Activated naive CD8-positive, alpha-beta T cell treated with anti-CD3 and anti-CD28 coated beads, Interleukin-2, amount 10 ng/mL, durations not matched to agents 7 days and 5 days (primary cell): Measurements from ENCODE around the gene SLC16A13. TPM values are rescaled to one million over a fixed set of nuclear protein-coding genes. Genes with fewer than 3 reads are reported as not detected.
"Not testable (repeated sequence)": the region's sequence is repeated elsewhere in the genome, so short reads cannot be mapped to it uniquely, and the experiment has no call there.

Experiments used
- ATAC-seq: fragments of 150-1000 bp; cut with Tn5 transposase; one replicate; pipeline ENCODE4 v1.10.0; 2021; ENCODE audit warnings: low read depth, moderate library complexity
- POLR2A ChIA-PET: fragments of 350-600 bp; sonication (Branson Sonifier 250); formaldehyde crosslinking; loops from one replicate; lab custom pipeline; 2021; ENCODE audit warnings: antibody characterized with exemption; lab: Charles Lee
- DNase-seq: peaks from one replicate; pipeline ENCODE4 v3.0.0; 2021
- H3K27ac Mint-ChIP-seq: one replicate; pipeline ENCODE4 v1.8.0; 2022; ENCODE audit warnings: mild to moderate bottlenecking, mixed read lengths
- H3K27me3 Mint-ChIP-seq: one replicate; pipeline ENCODE4 v1.8.0; 2022; ENCODE audit warnings: mild to moderate bottlenecking, moderate library complexity, mixed read lengths
- H3K36me3 Mint-ChIP-seq: one replicate; pipeline ENCODE4 v1.8.0; 2021; ENCODE audit warnings: mild to moderate bottlenecking, mixed read lengths
- H3K4me1 Mint-ChIP-seq: one replicate; pipeline ENCODE4 v1.8.0; 2021; ENCODE audit warnings: mixed read lengths
- H3K4me3 Mint-ChIP-seq: one replicate; pipeline ENCODE4 v1.8.0; 2022; ENCODE audit warnings: mild to moderate bottlenecking, moderate library complexity, mixed read lengths
- H3K9me3 Mint-ChIP-seq: one replicate; pipeline ENCODE4 v1.8.0; 2021; ENCODE audit warnings: mixed read lengths
- total RNA-seq, 2 experiments: library from RNA; stranded (reverse); gene quantifications; one replicate each; pipeline ENCODE4 v1.2.3, GENCODE V29; 2021

The SLC16A13 gene
- total RNA-seq, 2 experiments from 2014 or later: 15.8 to 16.0 TPM

GRCh38 chr17:7089570-7089969, 53.8 kb downstream of the SLC16A13 start:
- DNase-seq, H3K27ac Mint-ChIP-seq, POLR2A ChIA-PET, H3K4me1 Mint-ChIP-seq, H3K4me3 Mint-ChIP-seq, H3K36me3 Mint-ChIP-seq, ATAC-seq, H3K9me3 Mint-ChIP-seq: not testable (repeated sequence)
- H3K27me3 Mint-ChIP-seq: peaks cover 14% of the 10 kb centered on the region

Other genes starting within 250 kb of the SLC16A13 start
- gene TEKT1, start 204.3 kb upstream of the SLC16A13 start, total RNA-seq: not detected
- not detected for gene ALOX12, start 40.0 kb upstream of the SLC16A13 start, total RNA-seq
- gene RNASEK, start 23.4 kb upstream of the SLC16A13 start, total RNA-seq: 100 to 1,000 TPM; 114 to 128 TPM
- under 1 TPM; 0.36 to 0.54 TPM for gene BCL6B, start 13.0 kb upstream of the SLC16A13 start, total RNA-seq
- 1 to 10 TPM; 1.2 to 1.7 TPM for gene SLC16A11, start 8.1 kb downstream of the SLC16A13 start, total RNA-seq
- under 1 TPM; 0.45 to 0.64 TPM for gene CLEC10A, start 44.2 kb downstream of the SLC16A13 start, total RNA-seq
- gene ASGR2, start 78.8 kb downstream of the SLC16A13 start, total RNA-seq: not detected
- 1 to 10 TPM; 1.1 to 1.5 TPM for gene ASGR1, start 143.4 kb downstream of the SLC16A13 start, total RNA-seq
- 10 to 100 TPM; 21.2 to 22.4 TPM for gene DLG4, start 183.8 kb downstream of the SLC16A13 start, total RNA-seq
- gene ACADVL, start 183.9 kb downstream of the SLC16A13 start, total RNA-seq: 100 to 1,000 TPM; 417 to 434 TPM
- gene DVL2, start 198.5 kb downstream of the SLC16A13 start, total RNA-seq: 10 to 100 TPM; 62.1 to 67.3 TPM
- gene PHF23, start 203.4 kb downstream of the SLC16A13 start, total RNA-seq: 10 to 100 TPM; 49.9 to 50.4 TPM
- 100 to 1,000 TPM; 244 to 251 TPM for gene GABARAP, start 206.4 kb downstream of the SLC16A13 start, total RNA-seq
- gene CTDNEP1, start 215.7 kb downstream of the SLC16A13 start, total RNA-seq: 100 to 1,000 TPM; 157 to 160 TPM
- gene ELP5, start 216.2 kb downstream of the SLC16A13 start, total RNA-seq: 10 to 100 TPM; 49.5 to 52.0 TPM
- 1 to 10 TPM; 1.7 to 2.6 TPM for gene CLDN7, start 226.5 kb downstream of the SLC16A13 start, total RNA-seq
- not detected for gene SLC2A4, start 245.7 kb downstream of the SLC16A13 start, total RNA-seq